D721Med (cell line): ENCODE data around the gene BRD1.

ENCODE experiments used
- DNase-seq: peaks from one replicate; pipeline ENCODE4 v3.0.0; 2011; ENCODE audit warnings: low spot score; ENCODE audit not compliant: insufficient read length
- FAIRE-seq: peaks from 2 replicates; lab custom pipeline; 2011; peaks lifted over from hg19 to GRCh38; lab: Jason Lieb, UNC
- CTCF ChIP-seq: IDR thresholded peaks from 2 replicates; pipeline ENCODE4 v1.5.1; 2012; ENCODE audit warnings: mild to moderate bottlenecking, control low read depth; ENCODE audit not compliant: insufficient read depth; ENCODE audit errors: missing control alignments

BRD1 gene

DNA sequence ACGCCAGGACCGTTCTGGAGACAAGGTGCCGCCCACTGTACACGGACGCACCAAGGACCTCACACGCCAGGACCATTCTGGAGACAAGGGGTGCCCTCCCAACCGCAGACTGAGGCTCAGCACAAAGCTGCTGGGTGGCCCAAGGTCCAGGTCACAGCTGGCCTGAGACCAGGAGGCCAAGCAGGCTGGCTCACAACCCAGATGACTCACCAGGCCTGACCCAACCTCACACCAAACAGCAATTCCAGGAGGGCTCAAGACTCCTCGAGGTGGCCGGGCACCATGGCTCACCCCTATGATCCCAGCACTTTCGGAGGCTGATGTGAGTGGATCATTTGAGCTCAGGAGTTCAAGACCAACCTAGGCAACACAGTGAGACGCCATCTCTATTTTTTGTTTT, 14.8 kb downstream of the BRD1 start:
- no peak for TF ChIP-seq CTCF
- FAIRE-seq (no peak), DNase-seq (no peak)

DNA sequence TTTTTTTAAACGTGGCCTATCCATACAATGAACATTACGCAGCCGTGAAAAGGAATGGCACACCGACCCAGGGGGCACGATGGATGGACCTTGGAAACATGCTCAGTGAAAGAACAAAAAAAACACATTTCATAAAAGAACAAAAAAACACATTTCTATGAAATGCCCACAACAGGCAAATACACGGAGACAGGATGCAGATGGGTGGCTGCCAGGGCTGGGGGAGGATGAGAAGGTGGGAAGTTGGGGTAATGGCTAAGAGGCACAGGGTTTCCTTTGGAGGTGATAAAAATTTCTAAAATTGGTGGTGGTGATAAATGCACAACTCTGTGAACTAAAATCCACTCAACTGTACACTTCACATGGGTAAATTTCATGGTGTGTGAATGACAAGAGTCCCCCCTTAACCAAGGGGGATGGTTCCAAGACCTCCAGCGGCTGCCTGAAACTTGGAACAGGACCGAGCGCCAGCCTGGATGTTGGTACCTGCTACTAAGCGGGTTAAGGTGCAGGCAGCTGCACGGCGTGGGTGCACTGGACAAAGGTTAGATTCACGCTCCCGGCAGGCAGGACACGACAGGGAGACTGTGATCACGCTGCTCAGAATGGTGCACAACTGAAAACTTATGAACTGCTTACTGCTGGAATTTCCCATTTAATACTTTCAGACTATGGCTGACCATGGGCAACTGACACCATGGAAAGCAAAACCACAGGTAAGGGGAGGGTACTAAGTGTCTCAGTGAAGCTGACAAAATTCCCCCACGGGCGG, 16.5 kb downstream of the BRD1 start:
- FAIRE-seq (no peak), DNase-seq (no peak)
- TF ChIP-seq CTCF, result no peak

DNA sequence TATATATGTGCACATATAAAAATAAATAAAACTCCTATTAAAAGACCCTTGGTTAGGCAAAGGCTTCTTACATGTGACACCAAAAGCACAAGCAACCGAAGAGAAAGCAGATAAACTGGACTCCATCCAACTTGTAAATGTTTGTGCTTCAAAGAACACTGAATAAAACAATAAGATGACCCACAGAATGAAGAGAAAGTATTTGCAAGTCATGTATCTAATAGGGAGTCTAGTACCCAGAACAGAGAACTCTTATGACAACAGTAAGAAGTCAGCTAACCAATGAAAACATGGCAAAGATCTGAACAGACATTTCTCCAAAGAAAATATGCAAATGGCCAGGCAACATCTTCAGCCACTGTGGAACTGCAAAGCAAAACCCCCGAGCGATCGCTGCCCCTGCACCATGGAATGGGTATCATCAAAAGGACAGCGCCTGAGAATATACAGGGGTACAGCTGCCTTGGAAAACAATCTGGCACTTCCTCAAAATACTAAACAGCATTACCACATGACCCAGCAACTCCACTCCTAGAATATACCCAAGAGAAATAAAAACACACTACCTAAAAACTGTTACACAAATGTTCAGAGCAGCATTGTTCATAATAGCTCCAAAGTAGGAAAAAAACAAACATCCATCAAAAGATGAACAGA, 17.2 kb downstream of the BRD1 start:
- FAIRE-seq, result no peak
- no peak for TF ChIP-seq CTCF

GRCh38 chr22:49807780-49808708, 19.6 kb downstream of the BRD1 start:
- DNase-seq (no peak), FAIRE-seq (no peak)
- TF ChIP-seq CTCF, result no peak

More for the DNA sequence above, 17.2 kb downstream of the BRD1 start:
- no peak for DNase-seq

GRCh38 chr22:49807129-49807528, 20.5 kb downstream of the BRD1 start:
- no peak for TF ChIP-seq CTCF
- no peak for FAIRE-seq
- no peak for DNase-seq

- DNase-seq (no peak), FAIRE-seq (no peak)
- TF ChIP-seq CTCF, result no peak
Measured at GRCh38 chr22:49803737-49804375, 23.8 kb downstream of the BRD1 start.
